ENCODE data around the gene ZNF326.

- TF ChIP-seq POLR2A (IDR thresholded peaks at IDR 0.05; ENCODE audit: low read depth, low read length) (no peak), POLR2AphosphoS5 (IDR thresholded peaks at IDR 0.05; ENCODE audit: low read depth, low read length) (no peak)
These were observed 46.1 kb upstream of the ZNF326 start for GRCh38 chr1:89948722-89949345.
